Measurements from ENCODE around the gene LYAR. TPM values are rescaled to one million over a fixed set of nuclear protein-coding genes. Genes with fewer than 3 reads are reported as not detected.

LYAR gene
- total and polyA plus RNA-seq, 10 donors: 13.5 to 29.3 (median 21.9) TPM

DNA sequence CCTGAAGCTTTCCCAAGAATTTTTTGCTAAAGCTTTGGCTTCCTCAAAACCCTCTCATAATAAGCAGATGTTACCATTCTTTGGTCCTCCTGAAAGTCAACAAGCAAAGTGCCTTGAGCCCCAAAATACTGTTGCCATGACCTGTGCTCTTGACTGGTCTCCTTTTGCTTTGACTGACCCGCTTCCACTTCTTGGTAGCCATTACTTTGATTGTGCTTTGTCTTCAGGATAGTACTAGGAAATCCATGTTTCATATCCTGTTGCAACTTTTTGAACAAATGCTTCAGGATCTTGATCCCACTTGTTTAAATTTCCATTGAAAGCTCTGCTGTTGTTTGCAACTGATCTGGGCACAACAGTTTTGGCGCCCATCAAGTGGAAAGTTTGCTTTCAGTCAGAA, 56.3 kb downstream of the LYAR start:
- Histone ChIP-seq H3K27me3 (replicated peaks in 1 of 7) (peaks cover 0 to 18% (median 0%) of the 10 kb centered on the region in 7 donors), H3K27ac (no peak overlapping the region), H3K4me1 (no peaks in the 10 kb centered on the region), H3K9me3 (peaks cover 5 to 19% (median 16%) of the 10 kb centered on the region in 8 donors), H3K4me3 (no peak overlapping the region), H3K36me3 (peaks cover 0 to 46% (median 26%) of the 10 kb centered on the region in 6 donors)
- no peak for TF ChIP-seq POLR2AphosphoS5 (IDR thresholded peaks at IDR 0.05)
- TF ChIP-seq POLR2A (IDR thresholded peaks at IDR 0.05): no peak
- TF ChIP-seq, protein P1, sequence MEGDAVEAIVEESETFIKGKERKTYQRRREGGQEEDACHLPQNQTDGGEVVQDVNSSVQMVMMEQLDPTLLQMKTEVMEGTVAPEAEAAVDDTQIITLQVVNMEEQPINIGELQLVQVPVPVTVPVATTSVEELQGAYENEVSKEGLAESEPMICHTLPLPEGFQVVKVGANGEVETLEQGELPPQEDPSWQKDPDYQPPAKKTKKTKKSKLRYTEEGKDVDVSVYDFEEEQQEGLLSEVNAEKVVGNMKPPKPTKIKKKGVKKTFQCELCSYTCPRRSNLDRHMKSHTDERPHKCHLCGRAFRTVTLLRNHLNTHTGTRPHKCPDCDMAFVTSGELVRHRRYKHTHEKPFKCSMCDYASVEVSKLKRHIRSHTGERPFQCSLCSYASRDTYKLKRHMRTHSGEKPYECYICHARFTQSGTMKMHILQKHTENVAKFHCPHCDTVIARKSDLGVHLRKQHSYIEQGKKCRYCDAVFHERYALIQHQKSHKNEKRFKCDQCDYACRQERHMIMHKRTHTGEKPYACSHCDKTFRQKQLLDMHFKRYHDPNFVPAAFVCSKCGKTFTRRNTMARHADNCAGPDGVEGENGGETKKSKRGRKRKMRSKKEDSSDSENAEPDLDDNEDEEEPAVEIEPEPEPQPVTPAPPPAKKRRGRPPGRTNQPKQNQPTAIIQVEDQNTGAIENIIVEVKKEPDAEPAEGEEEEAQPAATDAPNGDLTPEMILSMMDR (IDR thresholded peaks at IDR 0.05 in 8 of 11, conservative IDR thresholded peaks at IDR 0.05 in 3 of 11): no peak
- intact Hi-C loops (cut with DNase I; ENCODE audit: low total_unique reads): no loop called here
- WGBS, 5 donors: 95 to 99% (median 98%) methylated on average over 2 of the region's 2 CpGs
- no peak for DNase-seq

DNA sequence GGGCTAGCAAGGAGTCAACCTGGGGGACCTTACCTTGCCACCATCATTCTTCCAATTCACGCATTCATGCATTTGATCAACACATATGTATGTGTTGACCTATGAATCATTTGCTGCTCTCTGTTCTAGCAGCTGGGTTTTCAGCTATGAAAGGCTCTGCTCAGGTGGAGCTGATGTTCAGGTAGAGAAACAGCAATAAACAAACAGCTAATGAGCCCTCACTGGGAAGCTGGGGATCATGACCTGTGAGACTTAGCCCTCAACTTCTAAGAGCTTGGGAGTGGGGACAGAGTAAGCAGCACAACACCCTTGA, 61.6 kb downstream of the LYAR start:
- Histone ChIP-seq H3K9me3 (peaks cover 1 to 11% (median 8%) of the 10 kb centered on the region in 8 donors), H3K4me3 (no peak overlapping the region), H3K4me1 (peaks cover 0 to 17% (median 2%) of the 10 kb centered on the region in 6 donors), H3K27ac (no peak overlapping the region), H3K36me3 (no peaks in the 10 kb centered on the region), H3K27me3 (replicated peaks in 1 of 7) (peaks cover 0 to 71% (median 30%) of the 10 kb centered on the region in 7 donors)
- TF ChIP-seq POLR2AphosphoS5 (IDR thresholded peaks at IDR 0.05) (no peak), POLR2A (IDR thresholded peaks at IDR 0.05) (no peak)
- TF ChIP-seq, protein P1 (IDR thresholded peaks at IDR 0.05 in 8 of 11, conservative IDR thresholded peaks at IDR 0.05 in 3 of 11): no peak
- 64 to 83% (median 80%) methylated on average over 1 of the region's 1 CpG for WGBS, 5 donors
- no peak for DNase-seq
- intact Hi-C loops (cut with DNase I; ENCODE audit: low total_unique reads): no loop called here

DNA sequence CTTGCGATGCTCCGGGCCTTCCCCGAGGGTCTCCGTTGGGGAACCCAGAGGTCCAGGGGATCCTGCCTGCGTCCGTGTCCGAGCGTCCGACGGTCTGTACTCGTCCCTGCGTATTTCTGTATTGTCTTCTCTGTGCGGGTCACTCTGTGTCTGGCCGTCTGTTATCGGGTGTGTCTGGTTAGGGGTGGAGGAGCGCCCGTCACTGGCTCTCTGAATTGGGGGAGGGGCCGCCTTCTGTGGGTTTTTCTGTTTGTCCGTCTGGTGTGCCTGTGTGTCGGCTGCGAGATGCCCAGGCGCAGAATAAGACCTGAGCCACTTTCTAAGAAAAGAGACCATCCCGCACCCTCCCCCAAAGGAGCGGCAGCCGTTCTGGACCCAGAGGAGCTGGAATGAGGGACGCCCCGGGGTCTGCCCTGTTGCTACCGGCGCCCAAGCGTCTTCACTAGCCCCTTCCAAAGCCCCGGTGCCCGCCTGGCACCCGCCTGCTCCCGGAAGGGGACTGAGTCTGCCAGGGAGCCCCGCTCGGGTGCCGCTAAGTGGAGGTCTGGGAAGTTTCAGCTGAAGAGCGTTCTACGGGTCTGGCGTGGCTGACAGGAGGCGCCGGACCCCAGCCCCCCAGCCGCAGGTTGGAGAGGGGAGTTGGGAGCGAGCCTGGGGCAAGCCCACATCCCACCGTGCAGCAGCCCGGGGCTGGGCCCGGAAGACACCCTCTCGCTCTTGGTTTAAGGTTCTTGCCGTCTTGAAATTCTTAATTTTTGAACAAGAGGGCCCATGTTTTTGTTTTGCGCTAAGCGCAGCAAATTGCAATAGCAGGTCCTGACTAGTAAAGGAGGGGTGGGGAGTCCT, 62.2 kb downstream of the LYAR start:
- peaks cover 0 to 5% (median 2%) of the 10 kb centered on the region in 8 donors for H3K9me3 ChIP-seq
- no peaks in the 10 kb centered on the region for H3K36me3 ChIP-seq
- no peak overlapping the region for H3K4me3 ChIP-seq
- no peak for TF ChIP-seq POLR2A (IDR thresholded peaks at IDR 0.05)
- TF ChIP-seq, protein P1 (IDR thresholded peaks at IDR 0.05 in 8 of 11, conservative IDR thresholded peaks at IDR 0.05 in 3 of 11): no peak
- TF ChIP-seq POLR2AphosphoS5 (IDR thresholded peaks at IDR 0.05): no peak
- DNase-seq: no peak
- WGBS, 5 donors: 9 to 16% (median 12%) methylated on average over 31 to 51 of the region's 51 CpGs
- H3K4me1 ChIP-seq: peaks cover 0 to 17% (median 2%) of the 10 kb centered on the region in 6 donors
- intact Hi-C loops (cut with DNase I; ENCODE audit: low total_unique reads): no loop called here
- H3K27ac ChIP-seq: no peak overlapping the region
- H3K27me3 ChIP-seq (replicated peaks in 1 of 7): peaks cover 0 to 77% (median 30%) of the 10 kb centered on the region in 7 donors
